ENCODE measurements around the gene COL26A1.

COL26A1 gene

DNA sequence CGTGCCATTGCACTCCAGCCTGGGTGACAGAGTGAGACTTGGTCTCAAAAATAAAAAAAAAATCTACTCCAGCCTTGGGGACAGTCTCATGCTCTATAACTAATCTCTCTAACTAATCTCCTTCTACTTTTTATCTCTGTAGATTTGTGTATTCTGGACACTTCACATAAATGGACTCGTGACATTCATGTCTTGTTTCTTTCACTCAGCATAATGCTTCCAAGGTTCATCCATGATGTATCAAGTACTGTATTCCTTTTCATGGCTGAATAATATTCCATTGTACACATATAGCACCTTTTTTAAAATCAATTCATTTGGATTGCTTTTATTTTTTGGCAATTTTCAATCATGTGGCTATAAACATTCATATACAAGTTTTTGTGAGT lies 9.8 kb upstream of the COL26A1 start:
- Histone ChIP-seq H3K27me3 (ENCODE audit: insufficient read depth, low read depth, severe bottlenecking) (no peaks in the 10 kb centered on the region), H3K36me3 (no peaks in the 10 kb centered on the region), H3K9me3 (ENCODE audit: severe bottlenecking) (no peaks in the 10 kb centered on the region), H3K27ac (no peak overlapping the region), H3K4me3 (ENCODE audit: low read depth, low read length) (no peak overlapping the region)
- DNase-seq: no peak
- TF ChIP-seq, protein P1, sequence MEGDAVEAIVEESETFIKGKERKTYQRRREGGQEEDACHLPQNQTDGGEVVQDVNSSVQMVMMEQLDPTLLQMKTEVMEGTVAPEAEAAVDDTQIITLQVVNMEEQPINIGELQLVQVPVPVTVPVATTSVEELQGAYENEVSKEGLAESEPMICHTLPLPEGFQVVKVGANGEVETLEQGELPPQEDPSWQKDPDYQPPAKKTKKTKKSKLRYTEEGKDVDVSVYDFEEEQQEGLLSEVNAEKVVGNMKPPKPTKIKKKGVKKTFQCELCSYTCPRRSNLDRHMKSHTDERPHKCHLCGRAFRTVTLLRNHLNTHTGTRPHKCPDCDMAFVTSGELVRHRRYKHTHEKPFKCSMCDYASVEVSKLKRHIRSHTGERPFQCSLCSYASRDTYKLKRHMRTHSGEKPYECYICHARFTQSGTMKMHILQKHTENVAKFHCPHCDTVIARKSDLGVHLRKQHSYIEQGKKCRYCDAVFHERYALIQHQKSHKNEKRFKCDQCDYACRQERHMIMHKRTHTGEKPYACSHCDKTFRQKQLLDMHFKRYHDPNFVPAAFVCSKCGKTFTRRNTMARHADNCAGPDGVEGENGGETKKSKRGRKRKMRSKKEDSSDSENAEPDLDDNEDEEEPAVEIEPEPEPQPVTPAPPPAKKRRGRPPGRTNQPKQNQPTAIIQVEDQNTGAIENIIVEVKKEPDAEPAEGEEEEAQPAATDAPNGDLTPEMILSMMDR (IDR thresholded peaks at IDR 0.05; ENCODE audit: low read depth, low read length): no peak

DNA sequence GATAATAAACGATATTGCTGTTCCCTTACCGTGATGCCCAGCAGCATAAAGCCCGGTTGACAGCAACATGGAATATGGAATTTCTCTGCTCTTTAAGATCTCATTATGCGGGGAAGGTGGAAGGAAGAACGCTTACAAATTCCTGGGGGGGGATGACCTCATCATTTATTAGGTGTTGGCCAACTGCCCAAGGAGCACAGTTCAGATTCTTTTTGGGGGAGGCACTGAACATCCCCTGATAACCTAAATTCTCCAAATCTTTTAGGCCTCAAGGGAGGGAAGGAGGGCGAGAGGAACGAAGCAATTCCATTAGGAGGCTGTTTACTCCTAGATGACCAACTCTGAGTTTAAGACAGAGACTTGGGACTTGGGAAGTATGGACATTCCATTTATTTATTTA lies 5.2 kb upstream of the COL26A1 start:
- TF ChIP-seq, protein P1 (IDR thresholded peaks at IDR 0.05; ENCODE audit: low read depth, low read length): no peak
- no peaks in the 10 kb centered on the region for H3K9me3 ChIP-seq (ENCODE audit: severe bottlenecking)
- no peak overlapping the region for H3K4me3 ChIP-seq (ENCODE audit: low read depth, low read length)
- no peak overlapping the region for H3K27ac ChIP-seq
- no peaks in the 10 kb centered on the region for H3K36me3 ChIP-seq
- H3K27me3 ChIP-seq (ENCODE audit: insufficient read depth, low read depth, severe bottlenecking): peaks cover 4% of the 10 kb centered on the region
- DNase-seq: no peak

DNA sequence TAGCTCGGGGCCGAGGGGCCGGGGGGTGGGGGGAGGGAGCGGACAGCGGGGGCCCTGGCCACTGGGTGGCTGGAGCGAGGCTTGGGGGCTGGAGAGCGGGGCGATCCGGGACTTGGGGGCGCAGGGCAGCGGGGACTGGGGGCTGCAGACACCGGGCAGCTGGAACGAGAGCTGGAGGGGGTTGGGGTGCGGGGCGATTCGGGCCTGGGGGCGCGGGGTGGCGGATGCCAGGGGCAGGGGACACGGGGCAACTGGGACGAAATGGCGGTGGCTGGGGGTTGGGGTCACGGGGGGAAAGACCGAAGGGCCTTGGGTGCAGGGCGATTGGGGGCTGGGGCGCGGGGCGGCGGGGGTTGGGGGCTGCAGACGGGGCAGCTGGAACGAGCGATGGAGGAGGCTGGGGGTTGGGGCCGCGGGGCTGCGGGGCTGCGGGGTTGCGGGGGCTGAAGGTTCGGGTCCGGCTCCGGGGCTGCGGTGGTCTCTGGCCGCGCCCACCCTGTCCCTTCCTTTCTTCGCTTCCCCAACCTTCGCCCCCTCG lies 590 bp downstream of the COL26A1 start:
- no peak for DNase-seq
- Histone ChIP-seq H3K9me3 (ENCODE audit: severe bottlenecking) (no peaks in the 10 kb centered on the region), H3K27me3 (ENCODE audit: insufficient read depth, low read depth, severe bottlenecking) (peaks cover 8% of the 10 kb centered on the region), H3K27ac (peak overlapping the region; percentile 86), H3K36me3 (no peaks in the 10 kb centered on the region), H3K4me3 (ENCODE audit: low read depth, low read length) (peak overlapping the region; percentile 63)
- TF ChIP-seq, protein P1 (IDR thresholded peaks at IDR 0.05; ENCODE audit: low read depth, low read length): no peak

- TF ChIP-seq, protein P1 (IDR thresholded peaks at IDR 0.05; ENCODE audit: low read depth, low read length): peak; percentile 87
- no peaks in the 10 kb centered on the region for H3K9me3 ChIP-seq (ENCODE audit: severe bottlenecking)
- DNase-seq: peak; percentile 66
- peak overlapping the region; percentile 63 for H3K4me3 ChIP-seq (ENCODE audit: low read depth, low read length)
- H3K36me3 ChIP-seq: no peaks in the 10 kb centered on the region
- peak overlapping the region; percentile 86 for H3K27ac ChIP-seq
- peaks cover 8% of the 10 kb centered on the region for H3K27me3 ChIP-seq (ENCODE audit: insufficient read depth, low read depth, severe bottlenecking)
Observed at GRCh38 chr7:101363734-101364374, 1.2 kb downstream of the COL26A1 start.

- Histone ChIP-seq H3K27ac (no peak overlapping the region), H3K36me3 (no peaks in the 10 kb centered on the region), H3K9me3 (ENCODE audit: severe bottlenecking) (no peaks in the 10 kb centered on the region), H3K4me3 (ENCODE audit: low read depth, low read length) (no peak overlapping the region), H3K27me3 (ENCODE audit: insufficient read depth, low read depth, severe bottlenecking) (peaks cover 8% of the 10 kb centered on the region)
- TF ChIP-seq, protein P1 (IDR thresholded peaks at IDR 0.05; ENCODE audit: low read depth, low read length): no peak
- DNase-seq: no peak
Observed at GRCh38 chr7:101365956-101366355, 3.3 kb downstream of the COL26A1 start.

DNA sequence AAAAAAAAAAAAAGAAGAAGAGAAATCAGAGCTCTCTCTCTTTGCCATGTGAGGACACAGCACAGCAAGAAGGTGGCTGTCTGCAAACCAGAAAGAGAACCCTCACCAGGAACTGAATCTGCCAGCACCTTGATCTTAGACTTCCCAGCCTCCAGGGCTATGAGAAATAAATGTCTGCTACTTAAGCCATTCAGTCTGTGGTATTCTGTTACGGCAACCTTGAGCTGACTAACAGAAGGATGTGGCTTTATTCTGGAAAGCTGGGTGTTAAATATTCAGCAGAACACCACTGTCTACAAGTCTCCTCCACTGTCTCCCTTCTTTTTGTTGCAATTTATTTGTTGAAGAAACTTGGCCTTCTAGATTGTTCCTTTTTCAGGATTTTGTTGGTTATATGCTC lies 5.0 kb downstream of the COL26A1 start:
- H3K4me3 ChIP-seq (ENCODE audit: low read depth, low read length): no peak overlapping the region
- no peak for DNase-seq
- no peaks in the 10 kb centered on the region for H3K36me3 ChIP-seq
- no peak overlapping the region for H3K27ac ChIP-seq
- H3K9me3 ChIP-seq (ENCODE audit: severe bottlenecking): no peaks in the 10 kb centered on the region
- TF ChIP-seq, protein P1 (IDR thresholded peaks at IDR 0.05; ENCODE audit: low read depth, low read length): no peak
- H3K27me3 ChIP-seq (ENCODE audit: insufficient read depth, low read depth, severe bottlenecking): peaks cover 1% of the 10 kb centered on the region

Data from WERI-Rb-1 (cell line).